K562 (cell line): ENCODE data around the gene ARL10. TPM values are rescaled to one million over a fixed set of nuclear protein-coding genes. Genes with fewer than 3 reads are reported as not detected.
"Not testable (repeated sequence)": the region's sequence is repeated elsewhere in the genome, so short reads cannot be mapped to it uniquely, and the experiment has no call there.

Experiments used
- ATAC-seq: fragments of 200-7000 bp; cut with Tn5 transposase; 3 replicates; pipeline ENCODE4 v1.9.1; 2020; ENCODE audit warnings: moderate library complexity
- BruUV-seq: library from RNA; stranded (reverse); fragments of 400-500 nt; replicated peaks from 2 replicates; lab custom pipeline; 2021; lab: Mats Ljungman, UMichigan
- CTCF ChIA-PET: fragments of 300-600 bp; formaldehyde crosslinking; extraction: SDS; loops from one replicate; lab custom pipeline; 2021; ENCODE audit warnings: low intra/inter-chr PET ratio; lab: Yijun Ruan, JAX
- POLR2A ChIA-PET: fragments of 300-600, 350-650 bp; sonication (Branson Sonifier 250); formaldehyde crosslinking; extraction: SDS; loops from one replicate; lab custom pipeline; 2021; ENCODE audit warnings: antibody characterized with exemption, inconsistent platforms; lab: Yijun Ruan, JAX
- DNase-seq, 4 experiments: peaks; one replicate each; pipeline versions ENCODE4 v3.0.0 to v3.0.0-alpha.2; 2011 to 2018; ENCODE audit warnings: low spot score in 3 of 4, mixed read lengths in 3 of 4; ENCODE audit errors: extremely low read depth in 1 of 4
- FAIRE-seq: peaks from 2 replicates; lab custom pipeline; 2011; peaks lifted over from hg19 to GRCh38; lab: Jason Lieb, UNC
- H2AFZ ChIP-seq: 2 replicates; pipeline ENCODE4 v1.6.0; 2011; ENCODE audit warnings: low read depth, low read length, control low read depth, inconsistent platforms
- H3K27ac ChIP-seq: fragments of 200-600 bp; 3 replicates; pipeline ENCODE4 v1.8.0; 2011; ENCODE audit warnings: low read depth, mild to moderate bottlenecking, control low read depth, inconsistent platforms, low read length, moderate library complexity, mixed read lengths; ENCODE audit errors: extremely low read depth
- H3K27me3 ChIP-seq, 2 experiments: fragments of 300-600 bp in 1 of 2; 2 replicates in 1 of 2; 3 replicates in 1 of 2; pipeline versions ENCODE4 v1.6.0 to v1.8.0; 2011; ENCODE audit warnings: inconsistent platforms in 2 of 2, low read length in 2 of 2, mild to moderate bottlenecking in 1 of 2, mixed read lengths in 1 of 2, moderate library complexity in 1 of 2; ENCODE audit not compliant: control insufficient read depth in 2 of 2, insufficient read depth in 2 of 2
- H3K36me3 ChIP-seq: fragments of 300-600 bp; 3 replicates; pipeline ENCODE4 v1.8.0; 2011; ENCODE audit warnings: mild to moderate bottlenecking, low read length, inconsistent platforms; ENCODE audit not compliant: control insufficient read depth, insufficient read depth
- H3K4me1 ChIP-seq, 2 experiments: fragments of 200-600 bp in 1 of 2; replicated peaks in 1 of 2; 2 replicates in 1 of 2; 3 replicates in 1 of 2; pipeline versions ENCODE4 v1.5.1 to v1.8.0; 2011; ENCODE audit warnings: inconsistent platforms in 2 of 2, low read length in 2 of 2, mild to moderate bottlenecking in 1 of 2, mixed read lengths in 1 of 2, moderate library complexity in 1 of 2; ENCODE audit not compliant: control insufficient read depth in 2 of 2, insufficient read depth in 2 of 2
- H3K4me2 ChIP-seq: 2 replicates; pipeline ENCODE4 v1.6.1; 2011; ENCODE audit warnings: low read length, control low read depth, inconsistent platforms, mixed read lengths; ENCODE audit not compliant: insufficient read depth
- H3K4me3 ChIP-seq: fragments of 200-600 bp; sonication (generic), shearing (Covaris generic); 2 replicates; pipeline ENCODE4 v1.5.1; 2016; ENCODE audit warnings: control low read depth, inconsistent platforms
- H3K79me2 ChIP-seq: fragments of 200-600 bp; 3 replicates; pipeline ENCODE4 v1.8.0; 2011; ENCODE audit warnings: low read length, inconsistent platforms; ENCODE audit not compliant: control insufficient read depth, insufficient read depth
- H3K9ac ChIP-seq, 2 experiments: 2 replicates each; pipeline versions ENCODE4 v1.6.0 to v1.6.1; 2011; ENCODE audit warnings: low read depth in 2 of 2, low read length in 2 of 2, control low read depth in 1 of 2, inconsistent platforms in 1 of 2, mild to moderate bottlenecking in 1 of 2, mixed read lengths in 1 of 2; ENCODE audit not compliant: insufficient read depth in 1 of 2
- H3K9me1 ChIP-seq: one replicate; pipeline ENCODE4 v1.6.0; 2011; ENCODE audit warnings: inconsistent platforms, mild to moderate bottlenecking, low read length, moderate library complexity; ENCODE audit not compliant: control insufficient read depth, insufficient read depth
- H3K9me3 ChIP-seq: replicated peaks from 2 replicates; pipeline ENCODE4 v1.5.1; 2011; ENCODE audit warnings: low read depth, low read length, inconsistent platforms; ENCODE audit not compliant: control insufficient read depth, insufficient read depth
- H4K20me1 ChIP-seq: replicated peaks from 2 replicates; pipeline ENCODE4 v1.6.1; 2011; ENCODE audit warnings: low read length, inconsistent platforms, mixed read lengths; ENCODE audit not compliant: control insufficient read depth, insufficient read depth
- BRD4 ChIP-seq: fragments of 200-600 bp; sonication (generic); IDR thresholded peaks from 2 replicates; pipeline ENCODE4 v1.6.1; 2017; ENCODE audit warnings: inconsistent platforms
- NCOA2 ChIP-seq, 2 experiments: fragments of 450-650 bp; IDR thresholded peaks; 2 replicates each; pipeline ENCODE4 v1.6.1; 2018; ENCODE audit warnings: mild to moderate bottlenecking in 2 of 2, moderate library complexity in 1 of 2; ENCODE audit not compliant: partially characterized antibody in 2 of 2
- OTX1 ChIP-seq: fragments of 450-650 bp; formaldehyde crosslinking; IDR thresholded peaks from 2 replicates; pipeline ENCODE4 v1.4.0; 2022; ENCODE audit warnings: mild to moderate bottlenecking
- SMAD4 ChIP-seq: fragments of 250-450 bp; sonication (Bioruptor Pico); conservative IDR thresholded peaks from 2 replicates; pipeline ENCODE4 v1.8.0; 2021; ENCODE audit warnings: inconsistent platforms, mild to moderate bottlenecking, moderate library complexity
- ZNF174 ChIP-seq: fragments of 250-450 bp; sonication (Bioruptor Pico); IDR thresholded peaks from 2 replicates; pipeline ENCODE4 v1.4.0; 2020; ENCODE audit warnings: mild to moderate bottlenecking
- WGBS: fragments of 100-300 bp; shearing (Covaris generic); methylation state at CpG from one replicate; pipeline ENCODE4 v1.1.6; 2016; ENCODE audit warnings: low coverage, mixed read lengths; ENCODE audit not compliant: insufficient coverage; ENCODE audit errors: missing lambda C conversion rate; 5-methylcytosine and 5-hydroxymethylcytosine counted together
- in situ Hi-C: fragments of 300-500 bp; cut with MboI; formaldehyde crosslinking; loops from 4 replicates; pipeline ENCODE4 v1.15.0; 2018; ENCODE audit warnings: inconsistent platforms, mixed read lengths
- intact Hi-C: fragments of 100-400 bp; cut with micrococcal nuclease; formaldehyde crosslinking; loops from 2 replicates; pipeline ENCODE4 v1.14.2; 2022
- polyA plus RNA-seq, 8 experiments: library from polyadenylated mRNA; depleted of rRNA in 4 of 8; stranded (reverse) in 5 of 8; unstranded in 3 of 8; fragments of >200 nt; fragmentation: Nextera tagmentation in 2 of 8; fragmentation: Illumina TruSeq in 1 of 8; extraction: Ambion mirVana in 2 of 8; extraction: Trizol in 1 of 8; gene quantifications; 2 replicates each; pipeline versions ENCODE4 v1.2.1 to v1.2.3, GENCODE V29; 2011 to 2014; ENCODE audit warnings: inconsistent platforms in 1 of 8, missing spikeins in 1 of 8
- total RNA-seq, 7 experiments: library from RNA; depleted of rRNA in 6 of 7; stranded (reverse); fragments of >200 nt in 6 of 7; fragmentation: Illumina TruSeq in 2 of 7; extraction: Trizol in 2 of 7; gene quantifications; 2 replicates each; pipeline versions ENCODE4 v1.2.1 to v1.2.3, GENCODE V29; 2011 to 2021; ENCODE audit warnings: low replicate concordance in 1 of 7
- TF ChIP-seq, protein P1 (sequence below): fragments of 450-650 bp; IDR thresholded peaks from 2 replicates; pipeline ENCODE4 v1.6.1; 2018; ENCODE audit warnings: mild to moderate bottlenecking, low read depth; ENCODE audit not compliant: partially characterized antibody

Gene ARL10
- total and polyA plus RNA-seq, 9 of the 15 experiments (the other 6 are each of a cell fraction or from before 2014, with no cell fraction given): under 0.01 to 0.40 (median 0.34) TPM; not detected in 3

DNA sequence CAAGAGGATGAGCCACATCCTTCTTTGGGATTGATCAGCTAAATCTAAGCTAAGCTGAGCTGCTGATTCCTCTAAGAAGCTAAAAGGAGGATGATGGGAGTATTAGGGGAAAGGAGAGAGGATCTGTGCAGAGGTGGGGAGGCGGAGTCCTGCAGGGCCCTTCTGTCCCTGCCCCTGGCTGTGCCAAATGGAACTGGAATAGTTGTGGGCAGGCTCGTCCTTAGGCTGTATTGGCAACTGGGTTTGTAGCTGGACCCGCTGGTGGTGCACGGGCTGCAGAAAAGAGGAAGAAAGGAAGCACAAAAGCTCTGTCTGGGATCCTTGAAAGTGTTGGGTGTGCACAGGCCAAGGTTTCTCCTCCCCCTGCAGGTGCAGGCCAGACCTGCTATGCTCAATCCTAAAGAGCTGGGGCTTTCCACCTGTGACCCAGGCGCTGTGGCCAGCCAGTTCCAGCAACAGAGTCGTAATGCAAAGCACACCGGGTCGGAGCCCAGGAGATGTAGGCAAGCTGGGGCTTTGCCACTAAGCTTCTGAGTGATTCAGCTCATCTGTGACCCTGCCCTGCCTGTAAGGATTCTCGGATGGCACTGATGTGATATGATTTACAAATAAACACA lies 41.3 kb downstream of the ARL10 start (continued):
- TF ChIP-seq, protein P1, sequence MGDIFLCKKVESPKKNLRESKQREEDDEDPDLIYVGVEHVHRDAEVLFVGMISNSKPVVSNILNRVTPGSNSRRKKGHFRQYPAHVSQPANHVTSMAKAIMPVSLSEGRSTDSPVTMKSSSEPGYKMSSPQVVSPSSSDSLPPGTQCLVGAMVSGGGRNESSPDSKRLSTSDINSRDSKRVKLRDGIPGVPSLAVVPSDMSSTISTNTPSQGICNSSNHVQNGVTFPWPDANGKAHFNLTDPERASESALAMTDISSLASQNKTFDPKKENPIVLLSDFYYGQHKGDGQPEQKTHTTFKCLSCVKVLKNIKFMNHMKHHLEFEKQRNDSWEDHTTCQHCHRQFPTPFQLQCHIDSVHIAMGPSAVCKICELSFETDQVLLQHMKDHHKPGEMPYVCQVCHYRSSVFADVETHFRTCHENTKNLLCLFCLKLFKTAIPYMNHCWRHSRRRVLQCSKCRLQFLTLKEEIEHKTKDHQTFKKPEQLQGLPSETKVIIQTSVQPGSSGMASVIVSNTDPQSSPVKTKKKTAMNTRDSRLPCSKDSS: no peak
- no peak for TF ChIP-seq ZNF174 (CRISPR knock-in tag)
- TF ChIP-seq OTX1: no peak

DNA sequence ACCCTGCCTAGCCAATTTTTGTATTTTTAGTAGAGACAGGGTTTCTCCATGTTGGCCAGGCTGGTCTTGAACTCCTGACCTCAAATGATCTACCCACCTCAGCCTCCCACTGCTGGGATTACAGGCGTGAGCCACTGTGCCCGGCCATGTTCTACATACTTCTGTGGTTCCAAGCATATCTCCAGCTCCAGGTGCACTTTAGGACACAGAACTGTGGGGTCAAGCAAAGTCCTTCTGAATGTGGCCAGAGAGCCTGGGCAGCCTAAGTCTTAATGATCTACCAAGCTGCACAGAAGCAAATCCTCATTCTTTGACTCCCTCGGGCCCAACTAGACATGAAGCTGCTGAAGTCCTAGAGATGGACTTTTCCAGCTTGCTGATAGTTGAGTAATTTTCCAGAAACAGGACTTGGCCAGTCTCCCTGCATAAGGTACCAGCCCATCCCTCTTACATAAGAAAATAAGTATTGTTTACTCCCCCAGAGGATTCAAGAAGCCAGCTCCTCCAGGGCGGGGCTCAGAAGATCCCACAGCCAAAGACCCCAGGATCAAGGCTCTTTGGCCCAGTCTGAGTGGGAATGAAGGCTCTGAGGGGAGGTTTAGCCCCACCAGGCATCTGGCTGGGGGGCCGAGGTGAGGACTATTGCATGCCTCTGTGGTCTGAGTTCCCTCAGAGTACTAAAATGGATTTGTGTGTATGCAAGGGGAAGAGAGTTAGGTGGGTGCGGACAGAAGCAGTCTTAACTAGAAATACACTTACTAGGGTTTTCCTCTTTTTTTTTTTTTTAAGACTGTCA lies 42.4 kb downstream of the ARL10 start:
- FAIRE-seq: no peak
- ATAC-seq: no peak
- Histone ChIP-seq H3K36me3 (peaks cover 39% of the 10 kb centered on the region; the same call in 2 of the 3 replicates), H3K9ac (no peak overlapping the region), H3K4me3 (no peak overlapping the region), H3K9me3 (no peaks in the 10 kb centered on the region), H2AFZ (no peak overlapping the region), H3K4me1 (peaks cover 0 to 7% of the 10 kb centered on the region in 2 experiments; a peak in 2 of 5 replicates), H3K27ac (no peak overlapping the region), H3K9me1 (no peaks in the 10 kb centered on the region), H3K4me2 (no peak overlapping the region), H4K20me1 (0 out of 2 replicates have a peak, but pooled peaks cover 6% of the 10 kb centered on the region), H3K79me2 (no peaks in the 10 kb centered on the region), H3K27me3 (no peaks in the 10 kb centered on the region)
- WGBS: 77% methylated on average over 5 of the region's 6 CpGs
- in situ Hi-C loops: no loop called here
- no peak for TF ChIP-seq NCOA2 (IDR thresholded peaks at IDR 0.05; ENCODE audit: partially characterized antibody in 2 of 2)
- no peak for TF ChIP-seq BRD4
- no peak for TF ChIP-seq SMAD4 (CRISPR knock-in tag)
- CTCF ChIA-PET: no interaction called here
- peak in 2 of 4 experiments; percentile 4 to 7 for DNase-seq
- intact Hi-C loops: no loop called here
- no TSS peak for BruUV-seq
- POLR2A ChIA-PET: interaction anchor here (0.6 to 2.9 kb wide), 4 partner anchors 8 to 240 kb away, joined by 3 to 15 read pairs (median 7); partner anchors contain the start of genes CLTB and TSPAN17

DNA sequence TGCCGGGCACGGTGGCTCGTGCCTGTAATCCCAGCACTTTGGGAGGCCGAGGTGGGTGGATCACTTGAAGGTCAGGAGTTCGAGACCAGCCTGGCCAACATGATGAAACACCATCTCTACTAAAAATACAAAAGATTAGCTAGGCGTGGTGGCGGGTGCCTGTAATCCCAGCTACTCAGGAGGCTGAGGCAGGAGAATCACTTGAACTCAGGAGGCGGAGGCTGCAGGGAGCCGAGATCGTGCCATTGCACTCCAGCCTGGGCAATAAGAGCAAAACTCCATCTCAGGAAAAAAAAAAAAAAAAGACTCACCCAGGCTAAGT lies 42.9 kb downstream of the ARL10 start:
- WGBS: 85% methylated on average over 6 of the region's 10 CpGs
- in situ Hi-C loops, H3K9me1 ChIP-seq, FAIRE-seq, BruUV-seq, H3K4me2 ChIP-seq, H3K27me3 ChIP-seq, H3K79me2 ChIP-seq, H3K4me3 ChIP-seq, H3K4me1 ChIP-seq, H3K9me3 ChIP-seq, H2AFZ ChIP-seq, H3K27ac ChIP-seq, intact Hi-C loops, H4K20me1 ChIP-seq, H3K9ac ChIP-seq, DNase-seq, ATAC-seq, CTCF ChIA-PET: not testable (repeated sequence)
- peaks cover 39% of the 10 kb centered on the region; the same call in 2 of the 3 replicates for H3K36me3 ChIP-seq
- POLR2A ChIA-PET: interaction anchor here (0.6 to 2.9 kb wide), 2 partner anchors 15 to 239 kb away, joined by 3 to 15 read pairs; partner anchors contain the start of gene TSPAN17
